VCaP (cell line): ENCODE results near the gene STAT5A.
"Not testable (repeated sequence)": the region's sequence is repeated elsewhere in the genome, so short reads cannot be mapped to it uniquely, and the experiment has no call there.

Experiments
- H3K27ac ChIP-seq: fragments of 450-650 bp; 2 replicates; pipeline ENCODE4 v1.5.1; 2017
- TF ChIP-seq, protein P1 (sequence below): fragments of 450-650 bp; conservative IDR thresholded peaks from 2 replicates; pipeline ENCODE4 v1.5.1; 2017; ENCODE audit warnings: mild to moderate bottlenecking, moderate library complexity

The STAT5A gene

DNA sequence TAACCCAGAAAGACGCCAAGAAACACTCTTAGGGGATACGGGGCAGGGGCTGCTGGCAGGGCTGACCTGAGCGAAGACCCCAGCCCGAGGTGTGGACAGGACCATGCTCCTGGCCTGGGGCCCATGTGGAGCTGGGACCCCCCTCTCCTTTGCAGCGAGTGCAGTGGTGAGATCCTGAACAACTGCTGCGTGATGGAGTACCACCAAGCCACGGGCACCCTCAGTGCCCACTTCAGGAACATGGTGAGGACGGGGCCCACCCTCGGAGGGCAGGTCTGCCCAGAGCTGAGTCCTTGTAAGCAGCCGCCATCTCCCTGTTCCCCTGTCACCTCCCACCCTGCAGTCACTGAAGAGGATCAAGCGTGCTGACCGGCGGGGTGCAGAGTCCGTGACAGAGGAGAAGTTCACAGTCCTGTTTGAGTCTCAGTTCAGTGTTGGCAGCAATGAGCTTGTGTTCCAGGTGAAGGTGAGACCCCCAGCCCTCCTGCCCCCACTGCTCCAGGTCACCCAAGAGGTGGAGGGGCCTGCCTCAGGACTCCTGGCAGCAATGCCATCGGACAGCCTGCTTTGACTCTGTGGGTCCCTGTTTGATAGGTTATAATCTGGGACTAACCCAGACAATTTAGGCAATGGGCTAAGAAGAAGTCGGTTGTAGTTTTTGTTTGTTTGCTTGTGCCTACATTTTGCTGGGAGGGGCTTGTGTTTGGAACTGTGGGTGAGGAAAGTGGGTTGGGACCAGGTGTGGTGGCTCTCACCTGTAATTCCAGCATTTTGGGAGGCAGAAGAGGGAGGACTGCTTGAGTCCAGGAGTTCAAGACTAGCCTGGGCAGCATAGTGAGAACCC lies 16.1 kb downstream of the STAT5A start:
- H3K27ac ChIP-seq, result no peak overlapping the region
- TF ChIP-seq, protein P1, sequence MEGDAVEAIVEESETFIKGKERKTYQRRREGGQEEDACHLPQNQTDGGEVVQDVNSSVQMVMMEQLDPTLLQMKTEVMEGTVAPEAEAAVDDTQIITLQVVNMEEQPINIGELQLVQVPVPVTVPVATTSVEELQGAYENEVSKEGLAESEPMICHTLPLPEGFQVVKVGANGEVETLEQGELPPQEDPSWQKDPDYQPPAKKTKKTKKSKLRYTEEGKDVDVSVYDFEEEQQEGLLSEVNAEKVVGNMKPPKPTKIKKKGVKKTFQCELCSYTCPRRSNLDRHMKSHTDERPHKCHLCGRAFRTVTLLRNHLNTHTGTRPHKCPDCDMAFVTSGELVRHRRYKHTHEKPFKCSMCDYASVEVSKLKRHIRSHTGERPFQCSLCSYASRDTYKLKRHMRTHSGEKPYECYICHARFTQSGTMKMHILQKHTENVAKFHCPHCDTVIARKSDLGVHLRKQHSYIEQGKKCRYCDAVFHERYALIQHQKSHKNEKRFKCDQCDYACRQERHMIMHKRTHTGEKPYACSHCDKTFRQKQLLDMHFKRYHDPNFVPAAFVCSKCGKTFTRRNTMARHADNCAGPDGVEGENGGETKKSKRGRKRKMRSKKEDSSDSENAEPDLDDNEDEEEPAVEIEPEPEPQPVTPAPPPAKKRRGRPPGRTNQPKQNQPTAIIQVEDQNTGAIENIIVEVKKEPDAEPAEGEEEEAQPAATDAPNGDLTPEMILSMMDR, result no peak

DNA sequence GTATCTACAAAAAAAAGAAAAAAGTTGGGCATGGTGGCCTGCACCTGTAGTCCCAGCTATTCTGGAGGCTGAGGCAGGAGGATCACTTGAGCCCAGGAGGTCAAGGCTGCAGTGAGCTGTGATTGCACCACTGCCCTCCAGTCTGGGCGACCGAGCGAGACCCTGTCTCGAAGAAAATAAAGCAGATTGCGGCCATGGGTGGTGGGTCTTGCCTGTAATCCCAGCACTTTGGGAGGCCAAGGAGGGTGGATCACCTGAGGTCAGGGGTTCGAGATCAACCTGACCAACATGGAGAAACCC lies 16.7 kb downstream of the STAT5A start:
- H3K27ac ChIP-seq, result not testable (repeated sequence)

DNA sequence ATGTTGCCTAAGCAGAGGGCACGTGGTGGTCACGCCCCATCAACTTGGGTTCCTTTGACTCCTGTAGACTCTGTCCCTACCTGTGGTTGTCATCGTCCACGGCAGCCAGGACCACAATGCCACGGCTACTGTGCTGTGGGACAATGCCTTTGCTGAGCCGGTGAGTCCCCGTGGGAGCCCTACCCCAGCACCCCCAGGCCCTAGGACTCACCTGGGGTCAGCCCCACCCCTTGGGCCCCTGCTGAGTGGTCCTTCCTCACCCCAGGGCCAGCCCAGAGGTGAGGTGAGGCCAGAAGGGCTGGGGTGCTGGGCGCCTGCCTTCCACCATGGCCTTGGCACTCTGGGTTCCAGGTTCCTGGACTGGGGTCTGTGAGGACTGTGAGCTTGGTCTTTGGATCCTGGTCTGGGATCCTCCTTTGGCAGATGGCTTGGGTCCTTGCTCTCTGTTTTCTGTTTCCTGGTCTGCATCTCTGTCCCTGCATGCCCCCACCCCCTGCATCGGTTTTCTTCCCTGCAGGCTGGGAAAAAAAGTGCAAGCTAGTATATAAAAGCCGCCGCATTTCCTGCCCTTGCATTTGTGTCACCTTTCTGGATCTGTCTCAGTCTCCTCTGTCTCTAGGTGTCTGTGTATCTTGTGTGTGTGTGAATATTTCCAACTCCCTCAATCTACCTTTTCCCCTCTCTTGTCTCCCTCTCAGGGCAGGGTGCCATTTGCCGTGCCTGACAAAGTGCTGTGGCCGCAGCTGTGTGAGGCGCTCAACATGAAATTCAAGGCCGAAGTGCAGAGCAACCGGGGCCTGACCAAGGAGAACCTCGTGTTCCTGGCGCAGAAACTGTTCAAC lies 17.5 kb downstream of the STAT5A start:
- TF ChIP-seq, protein P1, result no peak

DNA sequence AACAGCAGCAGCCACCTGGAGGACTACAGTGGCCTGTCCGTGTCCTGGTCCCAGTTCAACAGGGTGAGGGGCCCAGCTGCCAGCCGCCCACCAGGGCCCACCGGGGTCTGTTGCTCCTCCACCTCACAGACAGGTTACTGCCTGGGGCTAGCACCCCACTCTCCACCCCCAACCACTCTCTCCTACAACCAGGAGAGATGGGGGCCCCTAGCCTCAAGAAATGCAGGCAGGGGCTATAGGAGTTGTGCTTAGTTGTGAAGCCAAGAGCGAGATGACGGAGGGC lies 18.0 kb downstream of the STAT5A start:
- TF ChIP-seq, protein P1, result no peak
- no peak overlapping the region for H3K27ac ChIP-seq

More for the DNA sequence above, 17.5 kb downstream of the STAT5A start:
- H3K27ac ChIP-seq, result no peak overlapping the region

DNA sequence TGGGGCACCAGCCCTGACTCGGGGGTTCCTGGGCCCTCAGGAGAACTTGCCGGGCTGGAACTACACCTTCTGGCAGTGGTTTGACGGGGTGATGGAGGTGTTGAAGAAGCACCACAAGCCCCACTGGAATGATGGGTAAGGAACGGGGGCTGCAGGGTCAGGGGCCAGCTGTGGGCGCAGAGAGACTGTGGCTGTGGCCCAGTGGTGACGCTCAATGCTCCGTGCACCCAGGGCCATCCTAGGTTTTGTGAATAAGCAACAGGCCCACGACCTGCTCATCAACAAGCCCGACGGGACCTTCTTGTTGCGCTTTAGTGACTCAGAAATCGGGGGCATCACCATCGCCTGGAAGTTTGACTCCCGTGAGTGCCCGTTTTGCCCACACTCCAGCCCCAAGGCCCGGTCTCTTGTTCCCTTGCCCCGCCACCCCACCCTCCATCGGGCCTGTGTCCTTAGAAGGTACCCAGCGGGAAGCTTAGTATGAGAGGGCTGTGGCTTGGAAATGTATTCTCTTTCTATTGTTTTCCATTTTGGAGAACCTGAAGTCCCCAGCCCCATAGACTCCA lies 19.1 kb downstream of the STAT5A start:
- no peak overlapping the region for H3K27ac ChIP-seq
- TF ChIP-seq, protein P1, result no peak

DNA sequence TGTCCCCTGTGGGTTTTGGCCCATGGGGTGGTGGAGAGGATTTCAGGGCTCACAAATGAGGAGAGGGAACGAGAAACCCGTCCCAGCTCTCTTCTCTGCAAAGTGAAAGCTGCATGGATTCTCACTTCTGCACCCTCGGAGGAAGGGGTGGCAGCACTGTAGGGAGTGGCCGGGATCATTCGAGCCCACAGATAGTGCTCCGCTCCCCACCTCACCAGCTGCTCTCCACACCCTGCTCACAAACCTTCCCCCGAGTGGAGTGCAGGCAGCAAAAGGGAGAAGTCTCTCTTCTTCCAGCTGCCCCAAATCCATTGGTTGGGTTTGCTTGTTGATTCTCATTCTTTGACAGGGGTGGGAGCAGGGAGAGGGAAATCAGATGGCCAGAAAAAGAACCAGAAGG lies 20.1 kb downstream of the STAT5A start:
- no peak overlapping the region for H3K27ac ChIP-seq
- TF ChIP-seq, protein P1, result no peak

DNA sequence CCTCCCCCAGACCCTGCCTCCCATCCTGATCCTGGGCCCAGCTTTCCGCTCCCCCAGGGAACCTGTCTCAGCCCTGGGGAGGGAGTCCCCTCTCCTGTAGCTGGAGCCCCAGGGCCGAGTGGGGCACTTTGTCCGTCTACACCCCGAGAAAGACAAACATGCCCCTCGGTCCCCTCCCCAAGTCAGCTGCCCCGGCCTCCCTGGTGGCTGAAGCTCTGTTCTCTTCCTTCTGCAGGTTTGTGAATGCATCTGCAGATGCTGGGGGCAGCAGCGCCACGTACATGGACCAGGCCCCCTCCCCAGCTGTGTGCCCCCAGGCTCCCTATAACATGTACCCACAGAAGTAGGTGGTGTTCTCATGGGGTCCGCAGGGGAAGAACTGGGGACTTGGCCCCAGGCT lies 20.8 kb downstream of the STAT5A start:
- no peak overlapping the region for H3K27ac ChIP-seq
- TF ChIP-seq, protein P1, result no peak
